Iris pigment epithelial cell (primary cell): Measurements from ENCODE around the gene TOR2A.
"Not testable (repeated sequence)": the region's sequence is repeated elsewhere in the genome, so short reads cannot be mapped to it uniquely, and the experiment has no call there.

Source experiments
- DNase-seq: peaks from one replicate; pipeline ENCODE4 v3.0.0-alpha.2; 2011; ENCODE audit warnings: low read depth

The TOR2A gene

GRCh38 chr9:127768698-127769097 lies 33.6 kb upstream of the TOR2A start:
- no peak for DNase-seq

- DNase-seq: no peak
Measured at GRCh38 chr9:127767909-127768331, 32.8 kb upstream of the TOR2A start.

- DNase-seq: no peak
Measured at GRCh38 chr9:127767410-127767809, 32.3 kb upstream of the TOR2A start.

- DNase-seq: no peak
Measured at GRCh38 chr9:127765418-127765817, 30.3 kb upstream of the TOR2A start.

GRCh38 chr9:127763918-127764384 lies 28.9 kb upstream of the TOR2A start:
- DNase-seq: no peak

- DNase-seq: no peak
Measured at GRCh38 chr9:127762111-127762676, 27.1 kb upstream of the TOR2A start.

- DNase-seq: no peak
Measured at GRCh38 chr9:127761491-127761956, 26.4 kb upstream of the TOR2A start.

- no peak for DNase-seq
Measured at GRCh38 chr9:127761061-127761460, 26.0 kb upstream of the TOR2A start.

- DNase-seq: no peak
Measured at GRCh38 chr9:127758843-127759242, 23.7 kb upstream of the TOR2A start.

GRCh38 chr9:127756776-127757175 lies 21.7 kb upstream of the TOR2A start:
- not testable (repeated sequence) for DNase-seq

- DNase-seq: no peak
Measured at GRCh38 chr9:127756233-127756632, 21.1 kb upstream of the TOR2A start.

GRCh38 chr9:127755061-127756060 lies 20.3 kb upstream of the TOR2A start:
- DNase-seq: no peak

- no peak for DNase-seq
Measured at GRCh38 chr9:127754099-127755060, 19.3 kb upstream of the TOR2A start.

GRCh38 chr9:127753622-127754021 lies 18.5 kb upstream of the TOR2A start:
- no peak for DNase-seq

GRCh38 chr9:127753148-127753547 lies 18.1 kb upstream of the TOR2A start:
- no peak for DNase-seq

- no peak for DNase-seq
Measured at GRCh38 chr9:127751269-127752054, 16.4 kb upstream of the TOR2A start.

- DNase-seq: no peak
Measured at GRCh38 chr9:127749090-127749787, 14.1 kb upstream of the TOR2A start.

GRCh38 chr9:127746959-127747569 lies 12.0 kb upstream of the TOR2A start:
- no peak for DNase-seq

- no peak for DNase-seq
Measured at GRCh38 chr9:127744398-127745110, 9.5 kb upstream of the TOR2A start.
